Caco-2 (cell line): Measurements from ENCODE around the gene DOCK4. TPM values are rescaled to one million over a fixed set of nuclear protein-coding genes. Genes with fewer than 3 reads are reported as not detected.

ENCODE experiments used
- BruUV-seq: library from RNA; stranded (reverse); fragments of 400-500 nt; replicated peaks from 2 replicates; lab custom pipeline; 2021; lab: Mats Ljungman, UMichigan
- CTCF ChIA-PET: fragments of 300-600 bp; sonication (Branson Sonifier 250); formaldehyde crosslinking; loops from one replicate; lab custom pipeline; 2022; ENCODE audit warnings: antibody characterized with exemption; lab: Charles Lee
- POLR2A ChIA-PET: fragments of 300-600 bp; sonication (Branson Sonifier 250); formaldehyde crosslinking; loops from one replicate; lab custom pipeline; 2022; ENCODE audit warnings: antibody characterized with exemption; lab: Charles Lee
- DNase-seq, 2 experiments: peaks; one replicate each; pipeline versions ENCODE4 v3.0.0 to v3.0.0-alpha.2; 2020 to 2022
- H3K27me3 ChIP-seq: replicated peaks from 2 replicates; pipeline ENCODE4 v1.6.0; 2011; ENCODE audit warnings: low read length; ENCODE audit not compliant: control insufficient read depth, insufficient read depth
- H3K36me3 ChIP-seq: 2 replicates; pipeline ENCODE4 v1.5.1; 2011; ENCODE audit warnings: low read length; ENCODE audit not compliant: control insufficient read depth, insufficient read depth
- H3K4me1 ChIP-seq: fragments of 250-450 bp; sonication (Bioruptor Pico); 2 replicates; pipeline ENCODE4 v1.5.1; 2020; ENCODE audit warnings: mild to moderate bottlenecking
- H3K4me3 ChIP-seq: 2 replicates; pipeline ENCODE4 v1.5.1; 2011; ENCODE audit warnings: low read depth, mild to moderate bottlenecking, control low read depth, low read length
- H3K9me3 ChIP-seq: fragments of 250-450 bp; sonication (Bioruptor Pico); 2 replicates; pipeline ENCODE4 v1.5.1; 2020; ENCODE audit warnings: mild to moderate bottlenecking, moderate library complexity
- H3K27ac Mint-ChIP-seq: one replicate; pipeline ENCODE4 v1.8.0; 2022; ENCODE audit warnings: mixed read lengths; ENCODE audit not compliant: unreplicated experiment
- H3K27me3 Mint-ChIP-seq: one replicate; pipeline ENCODE4 v1.8.0; 2022; ENCODE audit warnings: mixed read lengths; ENCODE audit not compliant: insufficient read depth, unreplicated experiment
- H3K36me3 Mint-ChIP-seq: one replicate; pipeline ENCODE4 v1.8.0; 2022; ENCODE audit warnings: mild to moderate bottlenecking, mixed read lengths; ENCODE audit not compliant: insufficient read depth, unreplicated experiment
- H3K4me1 Mint-ChIP-seq: one replicate; pipeline ENCODE4 v1.8.0; 2022; ENCODE audit warnings: low read depth, mixed read lengths; ENCODE audit not compliant: unreplicated experiment
- H3K4me3 Mint-ChIP-seq: one replicate; pipeline ENCODE4 v1.8.0; 2022; ENCODE audit warnings: mild to moderate bottlenecking, moderate library complexity, mixed read lengths; ENCODE audit not compliant: unreplicated experiment
- H3K9me3 Mint-ChIP-seq: one replicate; pipeline ENCODE4 v1.8.0; 2022; ENCODE audit warnings: mixed read lengths; ENCODE audit not compliant: unreplicated experiment
- intact Hi-C: fragments of 100-400 bp; cut with micrococcal nuclease; formaldehyde crosslinking; loops from one replicate; pipeline ENCODE4 v1.10.0; 2022; ENCODE audit not compliant: unreplicated experiment
- total RNA-seq: library from RNA; stranded (reverse); gene quantifications from 2 replicates; pipeline ENCODE4 v1.2.3, GENCODE V29; 2022
- TF ChIP-seq, protein P1 (sequence below), 2 experiments: fragments of 200-600 bp in 1 of 2; IDR thresholded peaks; 1 replicate in 1 of 2; 2 replicates in 1 of 2; pipeline versions ENCODE4 v1.5.1 to v1.8.0; 2011 to 2022; ENCODE audit warnings: antibody characterized with exemption in 1 of 2, control low read depth in 1 of 2, inconsistent platforms in 1 of 2, low read depth in 1 of 2, low read length in 1 of 2, mild to moderate bottlenecking in 1 of 2, moderate library complexity in 1 of 2; ENCODE audit not compliant: insufficient read depth in 1 of 2, severe bottlenecking in 1 of 2, unreplicated experiment in 1 of 2

The DOCK4 gene
- total RNA-seq, 1 experiment from 2014 or later, result 2.0 TPM

DNA sequence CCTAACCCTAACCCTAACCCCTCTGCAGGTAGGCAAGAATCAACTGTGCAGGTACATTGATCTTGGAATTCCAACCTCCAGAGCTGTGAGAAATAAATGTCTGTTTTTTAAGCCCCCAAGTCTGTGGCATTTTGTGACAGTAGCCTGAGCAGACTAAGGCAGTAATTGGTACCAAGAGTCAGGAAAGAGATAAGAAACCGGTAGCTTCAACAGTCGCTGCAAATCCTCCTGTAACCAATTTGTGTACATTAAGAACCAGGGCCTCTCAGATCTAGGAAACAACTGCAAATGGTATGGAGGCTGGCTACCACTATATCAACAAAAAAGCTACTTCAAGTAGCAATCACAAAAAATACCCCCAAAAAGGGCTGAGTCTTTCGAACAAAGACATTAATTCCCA is 67.3 kb downstream of the DOCK4 start:
- TF ChIP-seq, protein P1, sequence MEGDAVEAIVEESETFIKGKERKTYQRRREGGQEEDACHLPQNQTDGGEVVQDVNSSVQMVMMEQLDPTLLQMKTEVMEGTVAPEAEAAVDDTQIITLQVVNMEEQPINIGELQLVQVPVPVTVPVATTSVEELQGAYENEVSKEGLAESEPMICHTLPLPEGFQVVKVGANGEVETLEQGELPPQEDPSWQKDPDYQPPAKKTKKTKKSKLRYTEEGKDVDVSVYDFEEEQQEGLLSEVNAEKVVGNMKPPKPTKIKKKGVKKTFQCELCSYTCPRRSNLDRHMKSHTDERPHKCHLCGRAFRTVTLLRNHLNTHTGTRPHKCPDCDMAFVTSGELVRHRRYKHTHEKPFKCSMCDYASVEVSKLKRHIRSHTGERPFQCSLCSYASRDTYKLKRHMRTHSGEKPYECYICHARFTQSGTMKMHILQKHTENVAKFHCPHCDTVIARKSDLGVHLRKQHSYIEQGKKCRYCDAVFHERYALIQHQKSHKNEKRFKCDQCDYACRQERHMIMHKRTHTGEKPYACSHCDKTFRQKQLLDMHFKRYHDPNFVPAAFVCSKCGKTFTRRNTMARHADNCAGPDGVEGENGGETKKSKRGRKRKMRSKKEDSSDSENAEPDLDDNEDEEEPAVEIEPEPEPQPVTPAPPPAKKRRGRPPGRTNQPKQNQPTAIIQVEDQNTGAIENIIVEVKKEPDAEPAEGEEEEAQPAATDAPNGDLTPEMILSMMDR (IDR thresholded peaks at IDR 0.05; ENCODE audit: insufficient read depth in 1 of 2, low read depth in 1 of 2, low read length in 1 of 2, severe bottlenecking in 1 of 2, unreplicated experiment in 1 of 2), result no peak
- ChIA-PET POLR2A (no interaction called here), CTCF (no interaction called here)
- H3K36me3 ChIP-seq, result no peaks in the 10 kb centered on the region
- H3K36me3 Mint-ChIP-seq, result no peaks in the 10 kb centered on the region
- H3K27ac Mint-ChIP-seq, result no peak overlapping the region
- H3K9me3 Mint-ChIP-seq, result no peaks in the 10 kb centered on the region
- no peak overlapping the region for H3K4me3 Mint-ChIP-seq
- no peaks in the 10 kb centered on the region for H3K4me1 Mint-ChIP-seq
- no peaks in the 10 kb centered on the region for H3K9me3 ChIP-seq
- DNase-seq, result no peak
- intact Hi-C loops, result no loop called here
- H3K4me3 ChIP-seq, result no peak overlapping the region
- no TSS peak for BruUV-seq
- no peaks in the 10 kb centered on the region for H3K4me1 ChIP-seq
- H3K27me3 Mint-ChIP-seq, result no peaks in the 10 kb centered on the region
- H3K27me3 ChIP-seq, result no peaks in the 10 kb centered on the region

DNA sequence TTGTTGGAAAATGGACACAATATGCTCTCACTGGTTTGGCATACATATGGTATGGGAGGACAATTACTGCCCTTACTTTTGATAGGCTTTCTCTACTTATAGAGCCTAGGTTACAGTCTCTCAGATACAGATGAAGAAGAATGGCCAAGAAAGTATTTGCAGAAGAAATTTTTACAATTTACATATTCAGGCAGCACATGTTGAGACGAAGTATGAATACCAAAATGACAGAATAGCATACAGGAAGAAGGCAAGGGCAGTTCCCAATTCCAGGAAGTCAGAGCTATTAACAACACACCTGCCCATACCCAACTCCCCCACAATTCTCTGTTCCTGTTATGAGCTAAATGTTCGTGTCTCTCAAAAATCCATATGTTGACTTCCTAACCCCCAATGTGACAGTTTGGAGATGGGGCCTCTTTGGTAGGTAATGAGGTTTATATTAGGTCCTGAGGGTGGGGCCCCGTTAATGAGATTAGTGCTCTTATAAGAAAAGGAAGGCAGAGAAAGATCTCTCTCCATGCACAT is 67.8 kb downstream of the DOCK4 start:
- Histone ChIP-seq H3K4me3 (no peak overlapping the region), H3K9me3 (no peaks in the 10 kb centered on the region), H3K27me3 (no peaks in the 10 kb centered on the region), H3K36me3 (no peaks in the 10 kb centered on the region), H3K4me1 (no peaks in the 10 kb centered on the region)
- intact Hi-C loops, result no loop called here
- TF ChIP-seq, protein P1 (IDR thresholded peaks at IDR 0.05; ENCODE audit: insufficient read depth in 1 of 2, low read depth in 1 of 2, low read length in 1 of 2, severe bottlenecking in 1 of 2, unreplicated experiment in 1 of 2), result no peak
- H3K27ac Mint-ChIP-seq, result no peak overlapping the region
- no peak overlapping the region for H3K4me3 Mint-ChIP-seq
- H3K27me3 Mint-ChIP-seq, result no peaks in the 10 kb centered on the region
- no peaks in the 10 kb centered on the region for H3K9me3 Mint-ChIP-seq
- CTCF ChIA-PET, result no interaction called here
- DNase-seq, result no peak
- no peaks in the 10 kb centered on the region for H3K4me1 Mint-ChIP-seq
- no TSS peak for BruUV-seq
- POLR2A ChIA-PET, result no interaction called here
- H3K36me3 Mint-ChIP-seq, result no peaks in the 10 kb centered on the region

DNA sequence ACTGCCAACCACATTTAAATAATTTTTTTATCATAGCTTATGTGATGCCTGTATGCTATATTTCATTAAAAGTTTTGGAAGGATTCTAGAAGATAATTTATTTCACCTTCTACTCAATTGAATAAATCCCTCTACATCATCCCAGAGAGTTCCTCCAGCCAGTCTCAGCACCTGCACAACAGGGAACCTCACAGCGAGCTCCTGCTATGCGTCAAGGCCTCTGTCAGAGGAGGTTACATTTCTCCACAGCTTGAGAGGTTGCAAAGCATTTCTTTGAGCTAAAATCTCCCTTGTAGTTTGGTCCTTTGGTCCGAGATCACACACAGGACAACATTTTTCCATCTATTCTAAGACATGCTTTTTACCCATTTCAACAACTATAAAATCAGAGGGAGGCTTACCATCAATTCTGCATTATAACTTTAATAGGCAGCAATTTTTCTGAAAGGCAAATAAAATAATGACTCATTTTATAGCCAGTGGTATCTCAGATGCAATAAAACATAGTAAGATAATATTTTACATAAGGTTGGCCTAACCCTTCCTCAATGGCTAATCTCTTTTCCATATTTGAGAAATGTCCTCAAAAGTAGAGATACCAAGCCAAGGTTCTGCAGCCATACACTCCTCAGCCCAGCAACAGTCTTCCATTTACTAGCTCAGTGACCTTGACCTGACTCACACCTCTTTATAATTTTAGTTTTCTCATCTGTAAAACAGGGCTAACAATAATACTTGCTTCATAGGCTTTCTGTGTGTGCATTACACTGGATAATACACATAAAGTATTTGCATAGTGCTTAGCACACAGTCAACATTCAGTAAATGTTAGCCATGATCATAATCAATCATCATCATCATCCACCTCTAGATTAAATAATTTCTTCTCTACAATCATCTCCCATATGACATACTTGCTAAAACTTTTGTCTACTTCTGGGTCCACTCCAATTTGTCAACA is 68.8 kb downstream of the DOCK4 start:
- POLR2A ChIA-PET, result no interaction called here
- TF ChIP-seq, protein P1 (IDR thresholded peaks at IDR 0.05; ENCODE audit: insufficient read depth in 1 of 2, low read depth in 1 of 2, low read length in 1 of 2, severe bottlenecking in 1 of 2, unreplicated experiment in 1 of 2), result no peak

More for the DNA sequence above, 68.8 kb downstream of the DOCK4 start:
- no peaks in the 10 kb centered on the region for H3K4me1 Mint-ChIP-seq
- Histone ChIP-seq H3K4me3 (no peak overlapping the region), H3K27me3 (no peaks in the 10 kb centered on the region), H3K4me1 (no peaks in the 10 kb centered on the region), H3K36me3 (no peaks in the 10 kb centered on the region), H3K9me3 (no peaks in the 10 kb centered on the region)
- BruUV-seq, result no TSS peak
- no peaks in the 10 kb centered on the region for H3K36me3 Mint-ChIP-seq
- CTCF ChIA-PET, result no interaction called here
- intact Hi-C loops, result no loop called here
- no peak overlapping the region for H3K4me3 Mint-ChIP-seq
- no peak overlapping the region for H3K27ac Mint-ChIP-seq
- H3K27me3 Mint-ChIP-seq, result no peaks in the 10 kb centered on the region
- no peak for DNase-seq
- no peaks in the 10 kb centered on the region for H3K9me3 Mint-ChIP-seq
